ENCODE data around the gene CENPX. TPM values are rescaled to one million over a fixed set of nuclear protein-coding genes. Genes with fewer than 3 reads are reported as not detected.

CENPX gene
- total and polyA plus RNA-seq, 2 of the 13 experiments (the other 11 are each of a cell fraction or from before 2014, with no cell fraction given) = 92.7 to 170 TPM

DNA sequence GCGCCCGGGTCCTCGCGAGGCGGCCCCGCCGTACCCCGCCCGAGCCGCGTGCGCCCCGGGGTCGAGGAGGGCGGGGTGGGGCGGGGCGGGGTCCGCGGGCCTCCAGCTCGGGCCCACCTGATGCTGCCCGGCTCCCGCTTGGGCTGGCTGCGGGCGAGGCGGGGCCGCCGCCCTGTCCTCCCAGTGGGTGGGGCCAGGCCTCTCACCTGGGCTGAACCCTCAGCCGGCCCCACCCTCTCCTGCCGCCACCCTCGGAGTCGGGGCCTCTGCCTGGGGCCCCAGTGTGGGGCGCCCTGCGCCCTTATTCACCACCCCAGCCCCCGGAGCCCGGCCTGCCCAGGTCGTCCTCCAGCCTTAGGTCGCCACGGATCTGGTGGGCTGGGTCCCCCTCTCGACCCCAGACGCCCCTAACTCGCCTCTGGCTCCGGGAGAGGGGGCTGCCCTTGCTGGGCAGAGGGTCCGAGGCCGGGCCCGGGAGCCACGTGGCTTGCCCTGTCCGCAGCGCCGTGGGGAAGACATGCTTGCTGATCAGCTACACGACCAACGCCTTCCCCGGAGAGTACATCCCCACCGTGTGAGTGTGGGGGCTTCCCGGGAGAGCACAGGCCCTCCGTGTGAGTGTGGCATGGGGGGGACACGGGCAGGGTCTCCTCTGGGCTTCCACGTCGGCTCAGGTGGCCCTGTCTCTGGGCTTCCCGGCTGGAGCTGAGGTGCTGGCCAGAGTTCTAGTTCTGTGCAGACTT, 9.4 kb upstream of the CENPX start (continued):
- TF ChIP-seq, protein P1, sequence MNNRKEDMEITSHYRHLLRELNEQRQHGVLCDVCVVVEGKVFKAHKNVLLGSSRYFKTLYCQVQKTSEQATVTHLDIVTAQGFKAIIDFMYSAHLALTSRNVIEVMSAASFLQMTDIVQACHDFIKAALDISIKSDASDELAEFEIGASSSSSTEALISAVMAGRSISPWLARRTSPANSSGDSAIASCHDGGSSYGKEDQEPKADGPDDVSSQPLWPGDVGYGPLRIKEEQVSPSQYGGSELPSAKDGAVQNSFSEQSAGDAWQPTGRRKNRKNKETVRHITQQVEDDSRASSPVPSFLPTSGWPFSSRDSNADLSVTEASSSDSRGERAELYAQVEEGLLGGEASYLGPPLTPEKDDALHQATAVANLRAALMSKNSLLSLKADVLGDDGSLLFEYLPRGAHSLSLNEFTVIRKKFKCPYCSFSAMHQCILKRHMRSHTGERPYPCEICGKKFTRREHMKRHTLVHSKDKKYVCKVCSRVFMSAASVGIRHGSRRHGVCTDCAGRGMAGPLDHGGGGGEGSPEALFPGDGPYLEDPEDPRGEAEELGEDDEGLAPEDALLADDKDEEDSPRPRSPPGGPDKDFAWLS (CRISPR knock-in tag; IDR thresholded peaks at IDR 0.05; ENCODE audit: borderline replicate concordance) = no peak
- no peak for TF ChIP-seq CENPX (CRISPR knock-in tag; IDR thresholded peaks at IDR 0.05)
- TF ChIP-seq PRMT3 (CRISPR knock-in tag; IDR thresholded peaks at IDR 0.05; ENCODE audit: borderline replicate concordance, low read depth) = no peak
- TF ChIP-seq, protein P2, sequence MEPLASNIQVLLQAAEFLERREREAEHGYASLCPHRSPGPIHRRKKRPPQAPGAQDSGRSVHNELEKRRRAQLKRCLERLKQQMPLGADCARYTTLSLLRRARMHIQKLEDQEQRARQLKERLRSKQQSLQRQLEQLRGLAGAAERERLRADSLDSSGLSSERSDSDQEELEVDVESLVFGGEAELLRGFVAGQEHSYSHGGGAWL (CRISPR knock-in tag; IDR thresholded peaks at IDR 0.05) = no peak
- peak; percentile 63 for TF ChIP-seq AGO1 (IDR thresholded peaks at IDR 0.05; ENCODE audit: low read depth, low read length, poor library complexity, severe bottlenecking)
- TF ChIP-seq, protein P3, sequence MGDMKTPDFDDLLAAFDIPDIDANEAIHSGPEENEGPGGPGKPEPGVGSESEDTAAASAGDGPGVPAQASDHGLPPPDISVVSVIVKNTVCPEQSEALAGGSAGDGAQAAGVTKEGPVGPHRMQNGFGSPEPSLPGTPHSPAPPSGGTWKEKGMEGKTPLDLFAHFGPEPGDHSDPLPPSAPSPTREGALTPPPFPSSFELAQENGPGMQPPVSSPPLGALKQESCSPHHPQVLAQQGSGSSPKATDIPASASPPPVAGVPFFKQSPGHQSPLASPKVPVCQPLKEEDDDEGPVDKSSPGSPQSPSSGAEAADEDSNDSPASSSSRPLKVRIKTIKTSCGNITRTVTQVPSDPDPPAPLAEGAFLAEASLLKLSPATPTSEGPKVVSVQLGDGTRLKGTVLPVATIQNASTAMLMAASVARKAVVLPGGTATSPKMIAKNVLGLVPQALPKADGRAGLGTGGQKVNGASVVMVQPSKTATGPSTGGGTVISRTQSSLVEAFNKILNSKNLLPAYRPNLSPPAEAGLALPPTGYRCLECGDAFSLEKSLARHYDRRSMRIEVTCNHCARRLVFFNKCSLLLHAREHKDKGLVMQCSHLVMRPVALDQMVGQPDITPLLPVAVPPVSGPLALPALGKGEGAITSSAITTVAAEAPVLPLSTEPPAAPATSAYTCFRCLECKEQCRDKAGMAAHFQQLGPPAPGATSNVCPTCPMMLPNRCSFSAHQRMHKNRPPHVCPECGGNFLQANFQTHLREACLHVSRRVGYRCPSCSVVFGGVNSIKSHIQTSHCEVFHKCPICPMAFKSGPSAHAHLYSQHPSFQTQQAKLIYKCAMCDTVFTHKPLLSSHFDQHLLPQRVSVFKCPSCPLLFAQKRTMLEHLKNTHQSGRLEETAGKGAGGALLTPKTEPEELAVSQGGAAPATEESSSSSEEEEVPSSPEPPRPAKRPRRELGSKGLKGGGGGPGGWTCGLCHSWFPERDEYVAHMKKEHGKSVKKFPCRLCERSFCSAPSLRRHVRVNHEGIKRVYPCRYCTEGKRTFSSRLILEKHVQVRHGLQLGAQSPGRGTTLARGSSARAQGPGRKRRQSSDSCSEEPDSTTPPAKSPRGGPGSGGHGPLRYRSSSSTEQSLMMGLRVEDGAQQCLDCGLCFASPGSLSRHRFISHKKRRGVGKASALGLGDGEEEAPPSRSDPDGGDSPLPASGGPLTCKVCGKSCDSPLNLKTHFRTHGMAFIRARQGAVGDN (CRISPR knock-in tag; IDR thresholded peaks at IDR 0.05) = peak; percentile 32
- TF ChIP-seq HNRNPLL (IDR thresholded peaks at IDR 0.05; ENCODE audit: low read depth, low read length, poor library complexity, severe bottlenecking) = peak; percentile 19
- TF ChIP-seq, protein P4, sequence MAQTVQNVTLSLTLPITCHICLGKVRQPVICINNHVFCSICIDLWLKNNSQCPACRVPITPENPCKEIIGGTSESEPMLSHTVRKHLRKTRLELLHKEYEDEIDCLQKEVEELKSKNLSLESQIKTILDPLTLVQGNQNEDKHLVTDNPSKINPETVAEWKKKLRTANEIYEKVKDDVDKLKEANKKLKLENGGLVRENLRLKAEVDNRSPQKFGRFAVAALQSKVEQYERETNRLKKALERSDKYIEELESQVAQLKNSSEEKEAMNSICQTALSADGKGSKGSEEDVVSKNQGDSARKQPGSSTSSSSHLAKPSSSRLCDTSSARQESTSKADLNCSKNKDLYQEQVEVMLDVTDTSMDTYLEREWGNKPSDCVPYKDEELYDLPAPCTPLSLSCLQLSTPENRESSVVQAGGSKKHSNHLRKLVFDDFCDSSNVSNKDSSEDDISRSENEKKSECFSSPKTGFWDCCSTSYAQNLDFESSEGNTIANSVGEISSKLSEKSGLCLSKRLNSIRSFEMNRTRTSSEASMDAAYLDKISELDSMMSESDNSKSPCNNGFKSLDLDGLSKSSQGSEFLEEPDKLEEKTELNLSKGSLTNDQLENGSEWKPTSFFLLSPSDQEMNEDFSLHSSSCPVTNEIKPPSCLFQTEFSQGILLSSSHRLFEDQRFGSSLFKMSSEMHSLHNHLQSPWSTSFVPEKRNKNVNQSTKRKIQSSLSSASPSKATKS (CRISPR knock-in tag; IDR thresholded peaks at IDR 0.05) = no peak
- TF ChIP-seq PAWR (CRISPR knock-in tag; IDR thresholded peaks at IDR 0.05; ENCODE audit: borderline replicate concordance) = no peak
- no peak for TF ChIP-seq TCF12 (IDR thresholded peaks at IDR 0.05)
- TF ChIP-seq TCF12 (CRISPR knock-in tag; IDR thresholded peaks at IDR 0.05) = 0 out of 2 replicates have a peak, but pooled peaks have one; percentile 25

Measured in HepG2 (cell line).